ENCODE data around the gene KDM2B.
"Not testable (repeated sequence)": the region's sequence is repeated elsewhere in the genome, so short reads cannot be mapped to it uniquely, and the experiment has no call there.

- not testable (repeated sequence) for TF ChIP-seq EZH2 (IDR thresholded peaks at IDR 0.05); POLR2AphosphoS5 (IDR thresholded peaks at IDR 0.05; ENCODE audit: borderline replicate concordance, low read depth, low read length); FOXP2 (optimal IDR thresholded peaks at IDR 0.05; ENCODE audit: control extremely low read depth, extremely low read length, insufficient read depth)
These were observed 4.1 kb upstream of the KDM2B start for GRCh38 chr12:121584885-121585284.

Data from SK-N-MC (cell line).